ENCODE data around the gene LKAAEAR1. TPM values are rescaled to one million over a fixed set of nuclear protein-coding genes. Genes with fewer than 3 reads are reported as not detected.

LKAAEAR1 gene
- total and polyA plus RNA-seq, 2 of the 4 experiments (the other 2 are of a cell fraction), result 0.21 TPM; not detected in 1

DNA sequence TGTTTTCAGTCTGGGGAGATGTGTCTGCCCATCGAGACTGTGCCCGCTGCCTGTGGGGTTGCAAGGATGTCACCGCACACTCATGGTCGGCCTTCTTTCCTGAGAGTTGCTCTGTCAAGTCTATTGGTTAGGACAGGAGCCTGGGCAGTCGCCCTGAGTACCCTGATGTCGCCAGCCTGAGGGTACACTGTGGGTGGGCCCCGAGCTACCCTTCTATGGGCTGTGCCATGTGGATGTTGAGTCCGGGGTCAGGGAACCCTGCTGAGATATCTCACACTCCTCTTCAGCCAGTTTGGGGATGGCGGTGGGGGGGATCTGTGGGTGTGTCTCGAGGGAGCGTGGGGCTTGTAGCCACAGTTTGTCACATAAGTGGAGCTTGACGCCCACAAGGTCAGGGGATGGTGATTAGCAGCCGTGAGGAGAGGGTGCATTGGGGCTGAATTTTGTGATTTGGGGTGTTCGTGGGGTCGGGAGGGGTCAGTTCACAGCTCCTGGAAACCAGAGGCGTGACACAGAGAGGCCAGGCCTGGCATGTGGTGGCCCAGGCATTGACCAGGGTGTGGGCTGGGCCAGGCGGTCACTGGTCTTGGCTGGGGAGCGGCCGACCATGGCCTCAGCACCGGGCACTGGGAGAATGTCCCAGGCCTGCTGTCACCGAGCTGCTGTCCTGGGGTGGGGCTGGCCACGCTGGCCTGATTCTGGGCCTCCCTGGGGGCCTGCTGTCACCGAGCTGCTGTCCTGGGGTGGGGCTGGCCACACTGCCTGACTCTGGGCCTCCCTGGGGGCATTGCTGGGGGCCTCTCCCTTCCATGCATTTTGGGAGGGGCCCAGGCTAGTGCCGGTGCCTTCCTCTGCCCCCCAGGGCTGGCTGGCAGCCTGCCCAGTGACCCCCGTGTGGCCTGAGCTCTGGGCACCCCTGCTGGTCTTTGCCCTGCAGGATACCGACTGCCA, 24.8 kb upstream of the LKAAEAR1 start (continued):
- TF ChIP-seq ELK1 (IDR thresholded peaks at IDR 0.05; ENCODE audit: borderline replicate concordance, low read depth, low read length) (no peak), POLR2A (IDR thresholded peaks at IDR 0.05; ENCODE audit: low read depth, low read length) (no peak)

- peak overlapping the region; percentile 58 for H2AFZ ChIP-seq (replicated peaks; ENCODE audit: low read length, poor library complexity)
- no peak overlapping the region for H2AK5ac ChIP-seq (ENCODE audit: low read depth, low read length)
- H3K4me2 ChIP-seq (ENCODE audit: low read depth, low read length), result no peak overlapping the region
- H3K27ac ChIP-seq (ENCODE audit: insufficient read depth, low read length), result no peak overlapping the region
- no peak overlapping the region for H2BK15ac ChIP-seq (ENCODE audit: low read depth, low read length)
- H3K36me3 ChIP-seq (ENCODE audit: control insufficient read depth, insufficient read depth, low read length), result no peaks in the 10 kb centered on the region
- no peak for ATAC-seq (ENCODE audit: low read depth)
- no peak for DNase-seq
- H3K14ac ChIP-seq (replicated peaks; ENCODE audit: low read depth, low read length), result no peak overlapping the region
- ChIA-PET POLR2A (ENCODE audit: unreplicated experiment) (no interaction called here), CTCF (no interaction called here)
- H3K56ac ChIP-seq (ENCODE audit: extremely low read depth, insufficient read depth, low read length), result no peak overlapping the region
- H3K18ac ChIP-seq (ENCODE audit: low read depth, low read length), result no peak overlapping the region
- H3K27me3 ChIP-seq (ENCODE audit: control insufficient read depth, insufficient read depth, low read length), result peaks cover 40% of the 10 kb centered on the region
- H4K5ac ChIP-seq (ENCODE audit: low read depth, low read length), result no peak overlapping the region
- no peak overlapping the region for H3K9ac ChIP-seq (ENCODE audit: low read depth, low read length)
- no peak overlapping the region for H2AK9ac ChIP-seq (replicated peaks; ENCODE audit: low read depth, low read length, poor library complexity)
- no peaks in the 10 kb centered on the region for H4K20me1 ChIP-seq (ENCODE audit: insufficient read depth, low read length)
- dilution Hi-C loops (cut with HindIII; ENCODE audit: low sequenced_read_pairs, unreplicated experiment) (no loop called here), intact Hi-C loops (cut with micrococcal nuclease) (no loop called here), in situ Hi-C loops (cut with MboI; ENCODE audit: low sequenced_read_pairs) (no loop called here)
- BruUV-seq (replicated peaks), result no TSS peak
- 72% methylated on average over 7 of the region's 19 CpGs; no CpG with 5 or more reads in 1 of the 2 experiments for WGBS, 2 experiments (ENCODE audit: extremely low coverage in 2 of 2, insufficient read length in 1 of 2)
- TF ChIP-seq FOS (IDR thresholded peaks at IDR 0.05; ENCODE audit: low read depth, low read length), result no peak
- TF ChIP-seq NFE2L2 (IDR thresholded peaks at IDR 0.05; ENCODE audit: low read depth, low read length), result no peak
- TF ChIP-seq, protein P1, sequence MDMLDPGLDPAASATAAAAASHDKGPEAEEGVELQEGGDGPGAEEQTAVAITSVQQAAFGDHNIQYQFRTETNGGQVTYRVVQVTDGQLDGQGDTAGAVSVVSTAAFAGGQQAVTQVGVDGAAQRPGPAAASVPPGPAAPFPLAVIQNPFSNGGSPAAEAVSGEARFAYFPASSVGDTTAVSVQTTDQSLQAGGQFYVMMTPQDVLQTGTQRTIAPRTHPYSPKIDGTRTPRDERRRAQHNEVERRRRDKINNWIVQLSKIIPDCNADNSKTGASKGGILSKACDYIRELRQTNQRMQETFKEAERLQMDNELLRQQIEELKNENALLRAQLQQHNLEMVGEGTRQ (IDR thresholded peaks at IDR 0.05; ENCODE audit: low read depth, low read length), result no peak
- TF ChIP-seq BHLHE40 (IDR thresholded peaks at IDR 0.05; ENCODE audit: low read depth, low read length), result no peak
- no peak for TF ChIP-seq POLR2A (IDR thresholded peaks at IDR 0.05; ENCODE audit: low read depth, low read length)
- no peak for TF ChIP-seq CHD1 (IDR thresholded peaks at IDR 0.05; ENCODE audit: low read depth, low read length)
- no peaks in the 10 kb centered on the region for H3K4me1 ChIP-seq (ENCODE audit: control insufficient read depth, insufficient read depth, low read length)
- no peak overlapping the region for H3K23ac ChIP-seq (ENCODE audit: low read depth, low read length)
- H3K4me3 ChIP-seq (ENCODE audit: insufficient read depth, low read depth, low read length), result no peak overlapping the region
- no peak overlapping the region for H3K4ac ChIP-seq (ENCODE audit: low read depth, low read length)
- no peaks in the 10 kb centered on the region for H3K9me1 ChIP-seq (ENCODE audit: insufficient read depth, low read length)
- no peak overlapping the region for H2BK20ac ChIP-seq (ENCODE audit: low read depth, low read length)
- H3K79me1 ChIP-seq (ENCODE audit: low read depth in 1 of 2, low read length in 2 of 2), result no peaks in the 10 kb centered on the region
- no peak overlapping the region for H2BK120ac ChIP-seq (ENCODE audit: low read depth, low read length)
- no peaks in the 10 kb centered on the region for H3K9me3 ChIP-seq (ENCODE audit: control insufficient read depth, insufficient read depth, low read length)
- no peak overlapping the region for H4K8ac ChIP-seq (ENCODE audit: low read depth in 2 of 2, low read length in 2 of 2)
- no peak overlapping the region for H2BK5ac ChIP-seq (ENCODE audit: low read depth, low read length, poor library complexity, severe bottlenecking)
- H4K91ac ChIP-seq (ENCODE audit: insufficient read depth, low read depth, low read length), result no peak overlapping the region
These were observed 23.7 kb upstream of the LKAAEAR1 start for GRCh38 chr20:64107736-64108457.
